NCI-H1105 treated with DMSO at 0.1 percent for 48 hours (cell line): ENCODE measurements around the gene ISG20.
"Not testable (repeated sequence)": the region's sequence is repeated elsewhere in the genome, so short reads cannot be mapped to it uniquely, and the experiment has no call there.

Source experiments
- DNase-seq: peaks from one replicate; lab custom pipeline; 2025; lab: John Stamatoyannopoulos, UW

Gene ISG20

GRCh38 chr15:88636654-88637053 is 2.2 kb upstream of the ISG20 start:
- DNase-seq, result no peak

DNA sequence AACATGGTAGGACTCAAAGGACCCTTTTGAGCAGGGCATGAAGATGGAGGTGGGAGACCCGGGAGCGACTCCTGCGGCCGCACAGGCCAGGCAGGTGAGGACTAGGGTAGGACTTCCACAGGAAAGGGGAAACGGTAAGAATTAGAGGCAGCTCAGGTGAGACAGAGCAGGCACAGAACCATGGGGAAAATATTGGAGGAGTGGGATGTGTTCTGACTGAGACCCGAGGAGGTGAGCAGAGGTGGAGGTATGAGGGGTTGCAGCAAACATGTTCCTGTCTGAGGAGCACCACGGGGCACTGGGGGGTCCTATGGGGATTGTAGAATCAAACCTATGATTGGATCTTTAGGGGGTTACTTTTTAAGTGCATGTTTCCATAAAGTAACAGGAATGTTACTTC is 1.4 kb upstream of the ISG20 start:
- no peak for DNase-seq

- DNase-seq, result no peak
Measured at GRCh38 chr15:88637841-88638625, 783 bp upstream of the ISG20 start.

GRCh38 chr15:88641959-88642452 is 3.2 kb downstream of the ISG20 start:
- no peak for DNase-seq

DNA sequence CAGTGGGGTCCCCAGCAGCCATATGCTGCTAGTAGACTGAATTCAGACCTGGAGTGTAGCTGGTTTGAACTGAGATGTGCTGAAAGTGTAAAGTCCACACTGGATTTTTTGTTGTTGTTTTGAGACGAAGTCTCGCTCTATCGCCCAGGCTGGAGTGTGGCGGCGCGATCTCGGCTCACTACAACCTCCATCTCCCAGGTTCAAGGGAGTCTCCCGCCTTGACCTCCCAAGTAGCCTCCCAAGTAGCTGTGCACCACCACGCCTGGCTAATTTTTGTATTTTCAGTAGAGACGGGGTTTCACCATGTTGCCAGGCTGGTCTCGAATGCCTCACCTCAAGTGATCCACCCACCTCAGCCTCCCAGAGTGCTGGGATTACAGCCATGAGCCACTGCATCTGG is 3.7 kb downstream of the ISG20 start:
- DNase-seq, result not testable (repeated sequence)

DNA sequence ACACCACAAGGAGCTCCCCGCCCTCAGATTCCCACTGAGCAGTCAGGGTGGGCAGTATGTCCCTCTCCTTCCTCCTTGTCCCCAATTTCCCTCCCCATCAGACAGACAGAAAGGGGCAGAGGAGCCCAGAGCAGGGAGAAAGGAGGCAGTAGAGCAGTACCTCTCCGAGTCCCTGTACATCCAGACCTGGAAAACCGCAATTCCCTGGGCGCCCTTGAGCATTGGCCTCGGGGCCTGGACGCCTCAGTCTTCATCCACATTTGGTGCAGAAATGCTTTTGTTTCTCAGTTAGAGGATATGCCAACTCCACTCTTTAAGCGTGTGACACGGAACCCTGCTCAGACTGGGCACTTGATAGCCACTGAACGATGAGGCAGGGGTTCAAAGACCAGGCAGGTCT is 5.9 kb downstream of the ISG20 start:
- DNase-seq, result no peak

DNA sequence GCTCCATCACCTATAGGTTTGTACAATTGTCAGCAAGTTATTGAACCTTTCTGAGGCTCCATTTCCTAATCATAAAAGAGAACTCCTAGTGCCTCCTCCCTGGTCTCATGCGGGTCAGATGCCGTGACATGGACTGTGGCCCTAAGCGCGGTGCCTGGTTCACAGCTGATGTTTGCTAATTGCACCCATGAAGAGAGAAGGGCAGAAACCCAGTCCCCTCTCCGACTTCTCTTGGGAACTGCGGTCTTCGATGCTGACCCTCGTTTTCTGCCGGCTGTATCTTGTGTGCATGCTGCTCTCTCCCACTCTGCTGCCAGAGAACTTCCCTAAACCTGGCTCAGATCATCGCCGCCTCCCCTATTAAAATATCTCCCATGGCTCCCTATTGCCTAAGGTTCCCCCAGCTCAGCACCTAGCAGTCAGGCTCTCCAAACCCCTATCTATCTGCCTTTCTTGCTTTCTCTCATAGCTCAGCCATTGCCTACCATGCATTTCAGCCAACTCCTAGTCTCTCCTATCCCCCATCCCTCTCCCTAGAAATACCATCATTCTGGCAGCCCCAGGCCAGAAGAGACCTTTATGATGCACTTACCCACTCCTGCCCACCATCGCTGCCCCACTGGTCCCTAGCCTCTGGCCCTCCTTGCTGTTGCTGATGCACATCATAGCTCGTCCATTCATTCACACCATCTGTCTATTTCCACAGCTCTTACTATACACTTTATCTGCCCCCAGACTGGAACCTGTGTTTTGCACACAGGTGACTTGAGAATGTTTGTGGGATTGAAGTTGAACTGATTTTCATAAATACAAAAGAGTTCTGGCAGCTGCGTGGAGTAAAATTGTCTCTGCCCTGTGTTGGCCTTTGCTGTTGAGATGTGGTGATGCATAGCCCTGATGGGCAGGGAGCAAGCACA is 6.6 kb downstream of the ISG20 start:
- DNase-seq, result no peak

DNA sequence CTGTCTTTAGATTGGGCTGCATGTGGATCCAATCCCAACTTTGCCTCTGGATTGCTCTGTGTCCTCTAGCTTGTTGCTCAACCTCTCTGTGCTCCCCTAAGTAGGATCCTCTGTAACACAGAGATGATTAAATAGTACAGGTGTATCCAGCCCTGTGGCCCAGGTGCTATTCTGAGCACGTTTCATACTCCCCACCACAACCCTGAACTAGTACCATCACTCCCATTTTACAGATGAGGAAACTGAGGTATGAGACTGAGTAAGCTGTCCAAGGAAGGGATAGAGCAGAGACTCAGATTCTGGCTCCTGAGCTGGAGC is 7.2 kb downstream of the ISG20 start:
- DNase-seq, result no peak

GRCh38 chr15:88646951-88647350 is 8.1 kb downstream of the ISG20 start:
- no peak for DNase-seq

- DNase-seq, result no peak
Measured at GRCh38 chr15:88647351-88648105, 8.7 kb downstream of the ISG20 start.

DNA sequence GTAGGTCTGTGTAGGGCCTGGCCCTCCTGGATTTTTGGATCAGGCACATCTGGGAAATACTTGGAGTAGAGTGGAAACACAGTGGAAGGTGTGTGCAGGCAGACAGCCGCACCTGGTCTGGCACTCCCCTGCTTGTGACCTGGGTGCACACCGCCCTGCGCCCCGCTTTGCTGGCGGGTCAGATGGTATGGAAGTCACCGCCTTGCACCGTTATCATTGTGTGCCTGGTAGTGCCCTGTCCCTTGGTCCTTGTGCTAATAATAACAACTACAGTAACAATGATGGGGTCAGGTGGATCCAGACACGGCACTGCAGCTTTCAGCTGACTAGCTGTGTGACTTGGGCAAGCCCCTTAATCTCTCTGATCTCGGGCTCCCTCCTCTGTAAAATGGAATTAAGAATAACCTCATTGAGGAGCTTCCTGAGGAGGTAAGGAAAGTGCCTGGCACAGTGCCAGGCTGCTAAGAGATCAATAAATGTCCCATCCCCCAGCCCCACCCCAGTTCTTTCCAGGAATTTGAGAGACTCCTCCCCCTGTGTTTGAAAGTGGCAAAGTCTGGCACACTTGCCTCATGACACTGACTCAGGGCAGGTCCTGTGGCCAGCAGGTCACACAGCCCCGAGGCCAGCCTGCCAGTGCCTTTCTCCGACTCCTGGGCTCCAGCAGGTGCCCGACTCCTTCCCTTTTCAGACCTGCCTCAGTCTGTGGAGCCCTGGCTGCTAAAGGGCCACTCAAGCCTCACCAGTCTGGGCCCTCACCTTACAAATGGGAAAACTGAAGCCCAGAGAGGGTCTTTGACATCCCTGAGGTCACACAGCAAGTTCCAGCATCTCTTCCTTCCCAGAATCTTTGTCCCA is 9.8 kb downstream of the ISG20 start:
- DNase-seq, result no peak

DNA sequence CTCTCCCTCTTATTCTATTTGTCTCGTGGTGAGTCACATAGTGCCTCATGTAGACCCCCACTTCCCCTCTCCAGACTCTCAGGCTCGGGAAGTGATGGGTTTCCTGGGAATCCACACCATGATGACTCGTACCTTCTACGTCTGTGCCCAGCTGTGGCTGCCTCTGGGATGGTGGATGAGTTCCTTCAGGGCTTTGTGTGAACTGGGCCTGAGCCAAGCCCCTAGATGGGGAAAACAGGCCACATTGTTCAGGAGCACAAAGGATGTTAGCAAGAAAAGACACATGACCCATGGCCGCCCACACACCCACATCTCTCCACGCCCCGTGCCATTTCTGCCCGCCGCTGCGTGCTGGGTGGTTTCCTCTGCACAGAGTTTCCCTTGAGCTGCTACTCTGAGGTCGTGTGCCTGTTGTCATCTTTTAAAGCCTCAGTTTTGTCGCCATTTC is 10.5 kb downstream of the ISG20 start:
- DNase-seq, result no peak

DNA sequence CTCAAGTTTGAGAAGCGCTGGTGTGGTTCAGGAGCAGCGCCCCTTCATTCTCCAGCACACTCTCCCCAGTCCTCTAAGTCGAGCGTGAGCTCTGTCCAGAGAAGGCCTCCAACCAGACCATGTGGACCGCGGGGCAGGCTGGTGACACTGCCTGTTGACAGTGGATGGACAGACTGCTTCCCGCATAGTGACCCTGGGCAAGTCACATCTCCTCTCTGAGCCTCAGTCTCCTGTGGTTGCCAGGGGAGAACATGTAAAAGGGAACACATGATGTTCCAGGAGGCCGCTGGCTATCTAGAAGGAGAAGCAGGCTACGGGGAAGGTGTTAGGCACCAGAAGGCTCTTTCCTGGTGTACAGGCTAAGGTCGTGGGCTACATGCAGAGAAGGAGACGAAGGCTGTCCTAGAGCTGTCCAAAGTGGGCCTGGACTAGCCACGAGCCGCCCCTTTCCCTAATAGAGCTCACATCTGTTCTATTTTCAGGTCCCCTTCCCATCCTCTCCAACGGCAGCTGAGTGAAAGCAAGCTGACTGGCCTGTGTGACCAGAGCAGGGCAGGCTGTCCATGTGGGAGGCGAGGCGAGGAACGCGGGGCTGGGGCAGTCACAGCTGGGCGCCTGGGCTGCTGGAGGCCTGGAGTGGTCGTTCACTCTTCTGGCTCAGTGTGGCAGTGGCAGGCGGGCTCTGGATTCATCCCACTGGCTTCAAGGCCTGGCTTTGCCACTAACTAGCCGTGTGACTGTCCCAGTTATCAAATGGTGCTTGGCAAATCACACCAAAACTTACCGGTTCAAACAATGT is 11.1 kb downstream of the ISG20 start:
- no peak for DNase-seq

DNA sequence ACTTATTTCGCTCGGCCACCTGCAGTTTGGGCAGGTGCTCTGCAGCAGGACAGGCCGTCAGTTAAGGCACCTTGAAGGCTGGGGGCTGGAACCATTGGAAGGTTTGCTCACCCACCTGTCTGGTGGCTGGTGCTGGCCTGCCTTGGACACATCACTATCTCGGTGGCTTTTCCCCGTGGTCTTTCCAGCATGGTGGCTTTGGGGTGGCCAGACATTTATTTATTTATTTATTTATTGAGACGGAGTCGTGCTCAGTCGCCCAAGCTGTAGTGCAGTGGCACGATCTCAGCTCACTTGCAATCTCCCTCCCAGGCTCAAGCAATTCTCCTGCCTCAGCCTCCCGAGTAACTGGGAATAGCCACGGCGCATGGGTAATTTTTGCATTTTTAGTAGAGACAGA is 11.7 kb downstream of the ISG20 start:
- no peak for DNase-seq

- DNase-seq, result no peak
Measured at GRCh38 chr15:88651136-88651732, 12.4 kb downstream of the ISG20 start.

GRCh38 chr15:88651971-88652370 is 13.2 kb downstream of the ISG20 start:
- no peak for DNase-seq

DNA sequence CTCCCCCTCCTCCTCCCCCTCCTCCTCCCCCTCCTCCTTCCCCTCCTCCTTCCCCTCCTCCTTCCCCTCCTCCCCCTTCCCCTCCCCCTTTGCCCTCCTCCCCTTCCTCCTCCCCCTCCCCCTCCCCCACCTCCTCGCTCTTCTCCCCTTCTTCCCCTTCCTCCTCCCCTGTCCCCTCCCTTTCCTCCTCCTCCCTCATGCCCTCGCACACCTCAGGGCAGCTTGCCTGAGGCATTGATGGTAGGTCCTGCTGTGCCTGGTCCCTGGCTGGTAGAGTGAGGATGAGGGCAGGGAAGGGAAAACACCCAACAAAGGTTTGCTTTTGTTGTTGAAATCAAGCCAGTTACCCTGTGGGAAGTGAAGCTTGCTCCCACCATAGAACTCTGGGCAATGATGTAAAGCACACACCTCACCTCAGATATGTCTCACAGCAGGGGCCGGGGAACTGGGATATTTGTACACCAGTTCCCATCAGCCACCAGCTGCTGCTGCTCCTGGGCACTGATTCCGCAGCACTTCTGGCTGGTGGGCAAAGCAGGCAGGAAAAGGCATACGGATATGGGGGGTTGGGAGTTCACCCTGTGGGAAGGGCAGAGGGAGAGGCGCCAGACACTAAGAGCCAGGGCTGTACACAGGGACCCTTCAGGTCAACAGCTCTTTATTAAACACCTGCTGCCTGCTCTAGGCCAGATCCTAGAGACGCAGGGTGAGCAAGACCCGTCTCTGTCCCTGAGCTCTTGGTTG is 13.8 kb downstream of the ISG20 start:
- no peak for DNase-seq

- no peak for DNase-seq
Measured at GRCh38 chr15:88653200-88654064, 14.6 kb downstream of the ISG20 start.
